DND-41 (cell line): ENCODE data around the gene HLA-A.

ENCODE experiments used
- ATAC-seq: fragments of 200-7000 bp; cut with Tn5 transposase; 3 replicates; pipeline ENCODE4 v1.9.1; 2021; ENCODE audit warnings: low read depth; ENCODE audit not compliant: insufficient read depth
- DNase-seq: peaks from one replicate; pipeline ENCODE4 v3.0.0-alpha.2; 2020
- H2AFZ ChIP-seq: 2 replicates; pipeline ENCODE4 v1.6.0; 2012; ENCODE audit warnings: low read depth, low read length
- H3K27ac ChIP-seq: 2 replicates; pipeline ENCODE4 v1.5.1; 2012; ENCODE audit warnings: low read length, inconsistent platforms
- H3K27me3 ChIP-seq: fragments of 200-600 bp; sonication (generic); 2 replicates; pipeline ENCODE4 v1.6.0; 2012; ENCODE audit warnings: low read length, mild to moderate bottlenecking, inconsistent platforms; ENCODE audit not compliant: insufficient read depth, poor library complexity
- H3K36me3 ChIP-seq: 2 replicates; pipeline ENCODE4 v1.5.1; 2012; ENCODE audit warnings: low read length, inconsistent platforms; ENCODE audit not compliant: insufficient read depth
- H3K4me1 ChIP-seq: 2 replicates; pipeline ENCODE4 v1.5.1; 2012; ENCODE audit warnings: mild to moderate bottlenecking, low read length; ENCODE audit not compliant: insufficient read depth
- H3K4me2 ChIP-seq: 2 replicates; pipeline ENCODE4 v1.6.0; 2012; ENCODE audit warnings: mild to moderate bottlenecking, moderate library complexity, low read length, inconsistent platforms; ENCODE audit not compliant: insufficient read depth
- H3K4me3 ChIP-seq, 2 experiments: fragments of 200-600 bp in 1 of 2; shearing (Covaris generic) in 1 of 2; 2 replicates each; pipeline ENCODE4 v1.5.1; 2012 to 2016; ENCODE audit warnings: inconsistent platforms in 2 of 2, low read length in 2 of 2, mild to moderate bottlenecking in 2 of 2, low read depth in 1 of 2, moderate library complexity in 1 of 2
- H3K79me2 ChIP-seq: 2 replicates; pipeline ENCODE4 v1.6.0; 2012; ENCODE audit warnings: low read length, inconsistent platforms; ENCODE audit not compliant: insufficient read depth
- H3K9ac ChIP-seq: 2 replicates; pipeline ENCODE4 v1.6.0; 2012; ENCODE audit warnings: low read depth, mild to moderate bottlenecking, inconsistent platforms, low read length, moderate library complexity
- H3K9me3 ChIP-seq: 2 replicates; pipeline ENCODE4 v1.5.1; 2012; ENCODE audit warnings: low read length, moderate library complexity, mild to moderate bottlenecking, inconsistent platforms; ENCODE audit not compliant: insufficient read depth, severe bottlenecking
- H4K20me1 ChIP-seq: 2 replicates; pipeline ENCODE4 v1.6.0; 2012; ENCODE audit warnings: low read length; ENCODE audit not compliant: insufficient read depth
- CTCF ChIP-seq: IDR thresholded peaks from 2 replicates; pipeline ENCODE4 v1.5.1; 2012; ENCODE audit warnings: borderline replicate concordance, low read length, moderate library complexity, mild to moderate bottlenecking; ENCODE audit not compliant: poor library complexity, severe bottlenecking; ENCODE audit errors: extremely low read depth
- EZH2 ChIP-seq: IDR thresholded peaks from 3 replicates; pipeline ENCODE4 v1.6.1; 2012; ENCODE audit warnings: borderline replicate concordance, low read depth, mild to moderate bottlenecking, moderate library complexity, low read length, inconsistent platforms; ENCODE audit not compliant: severe bottlenecking

The HLA-A gene

GRCh38 chr6:29982097-29982496, 39.8 kb downstream of the HLA-A start:
- no peak for ATAC-seq
- H3K27me3 ChIP-seq = no peaks in the 10 kb centered on the region
- no peak overlapping the region for H3K4me2 ChIP-seq

GRCh38 chr6:29984232-29984631, 41.9 kb downstream of the HLA-A start:
- Histone ChIP-seq H4K20me1 (no peaks in the 10 kb centered on the region), H3K4me1 (no peaks in the 10 kb centered on the region), H3K36me3 (no peaks in the 10 kb centered on the region), H3K79me2 (no peaks in the 10 kb centered on the region), H3K9ac (no peak overlapping the region), H3K9me3 (no peaks in the 10 kb centered on the region), H3K27me3 (no peaks in the 10 kb centered on the region), H2AFZ (no peak overlapping the region), H3K4me2 (no peak overlapping the region), H3K4me3 (no peak overlapping the region), H3K27ac (no peak overlapping the region)
- TF ChIP-seq EZH2 (no peak), CTCF (no peak)
- no peak for ATAC-seq
- DNase-seq = no peak

More at GRCh38 chr6:29982097-29982496, 39.8 kb downstream of the HLA-A start:
- Histone ChIP-seq H2AFZ (no peak overlapping the region), H4K20me1 (no peaks in the 10 kb centered on the region), H3K27ac (no peak overlapping the region), H3K79me2 (no peaks in the 10 kb centered on the region), H3K9me3 (no peaks in the 10 kb centered on the region), H3K9ac (no peak overlapping the region), H3K4me3 (no peak overlapping the region), H3K36me3 (no peaks in the 10 kb centered on the region), H3K4me1 (no peaks in the 10 kb centered on the region)
- DNase-seq = no peak
- no peak for TF ChIP-seq EZH2
- no peak for TF ChIP-seq CTCF

GRCh38 chr6:29984992-29985391, 42.7 kb downstream of the HLA-A start:
- H3K79me2 ChIP-seq = no peaks in the 10 kb centered on the region
- H3K27me3 ChIP-seq = no peaks in the 10 kb centered on the region
- DNase-seq (no peak), ATAC-seq (no peak)
- no peak overlapping the region for H3K27ac ChIP-seq
- H3K36me3 ChIP-seq = no peaks in the 10 kb centered on the region
- no peak overlapping the region for H3K4me3 ChIP-seq
- H3K9me3 ChIP-seq = no peaks in the 10 kb centered on the region
- H4K20me1 ChIP-seq = no peaks in the 10 kb centered on the region
- H2AFZ ChIP-seq = no peak overlapping the region
- TF ChIP-seq CTCF (no peak), EZH2 (no peak)
- no peaks in the 10 kb centered on the region for H3K4me1 ChIP-seq
- H3K4me2 ChIP-seq = no peak overlapping the region
- no peak overlapping the region for H3K9ac ChIP-seq
